Activated T-cell treated with anti-CD3 and anti-CD28 coated beads, Interleukin-2, amount 50 U/mL, for 1 hour (primary cell): ENCODE results near the gene PCDHGA1.
A peak's percentile ranks its signal among the peaks of the same experiment; 100 is the strongest.

Source experiments
- DNase-seq: peaks from one replicate; pipeline ENCODE4 v3.0.0-alpha.2; 2020

The PCDHGA1 gene

GRCh38 chr5:141557681-141558136 is 227.4 kb downstream of the PCDHGA1 start:
- peak; percentile 76 for DNase-seq

- DNase-seq, result no peak
These were observed 227.8 kb downstream of the PCDHGA1 start for GRCh38 chr5:141558150-141558549.

GRCh38 chr5:141559461-141559860 is 229.1 kb downstream of the PCDHGA1 start:
- DNase-seq, result no peak

- DNase-seq, result no peak
These were observed 229.8 kb downstream of the PCDHGA1 start for GRCh38 chr5:141560151-141560550.

- no peak for DNase-seq
These were observed 230.6 kb downstream of the PCDHGA1 start for GRCh38 chr5:141560725-141561483.
